Stimulated activated naive B cell treated with anti-CD40 and anti-IgM and Interleukin-4, amounts not matched to agents 10 μg/mL and 1 μg/mL and 100 μg/mL, for 72 hours (primary cell): Measurements from ENCODE around the gene INTS3.
"Not testable (repeated sequence)": the region's sequence is repeated elsewhere in the genome, so short reads cannot be mapped to it uniquely, and the experiment has no call there.

Experiments used
- ATAC-seq, 2 donors: fragments of 150-1000 bp; cut with Tn5 transposase; replicated peaks; 2 replicates each; pipeline ENCODE4 v1.10.0; 2021; ENCODE audit warnings: moderate library complexity in 1 of 2
- DNase-seq: peaks from one replicate; pipeline ENCODE4 v3.0.0; 2021
- H3K27ac Mint-ChIP-seq: one replicate; pipeline ENCODE4 v1.8.0; 2022; ENCODE audit warnings: mild to moderate bottlenecking, mixed read lengths
- H3K27me3 Mint-ChIP-seq, 2 donors: one replicate each; pipeline ENCODE4 v1.8.0; 2022; ENCODE audit warnings: mixed read lengths in 2 of 2
- H3K36me3 Mint-ChIP-seq, 2 donors: one replicate each; pipeline ENCODE4 v1.8.0; 2022; ENCODE audit warnings: mixed read lengths in 2 of 2, mild to moderate bottlenecking in 1 of 2
- H3K4me1 Mint-ChIP-seq, 2 donors: one replicate each; pipeline ENCODE4 v1.8.0; 2022; ENCODE audit warnings: mixed read lengths in 2 of 2, mild to moderate bottlenecking in 1 of 2
- H3K4me3 Mint-ChIP-seq, 2 donors: one replicate each; pipeline ENCODE4 v1.8.0; 2022; ENCODE audit warnings: mild to moderate bottlenecking in 2 of 2, mixed read lengths in 2 of 2, moderate library complexity in 1 of 2
- H3K9me3 Mint-ChIP-seq, 2 donors: one replicate each; pipeline ENCODE4 v1.8.0; 2022; ENCODE audit warnings: mixed read lengths in 2 of 2, mild to moderate bottlenecking in 1 of 2

The INTS3 gene

GRCh38 chr1:153754266-153754665 lies 26.4 kb downstream of the INTS3 start:
- Mint-ChIP-seq H3K9me3 (no peaks in the 10 kb centered on the region), H3K4me1 (peaks cover 13 to 17% of the 10 kb centered on the region in 2 donors), H3K27ac (no peak overlapping the region), H3K4me3 (no peak overlapping the region), H3K36me3 (peaks cover 56 to 65% of the 10 kb centered on the region in 2 donors), H3K27me3 (no peaks in the 10 kb centered on the region)
- ATAC-seq (no peak), DNase-seq (no peak)

- Mint-ChIP-seq H3K27me3 (no peaks in the 10 kb centered on the region), H3K4me3 (no peak overlapping the region), H3K27ac (peak overlapping the region; percentile 25), H3K9me3 (no peaks in the 10 kb centered on the region), H3K36me3 (peaks cover 46 to 68% of the 10 kb centered on the region in 2 donors), H3K4me1 (peaks cover 2 to 5% of the 10 kb centered on the region in 2 donors)
- ATAC-seq (no peak), DNase-seq (no peak)
These were observed 32.6 kb downstream of the INTS3 start for GRCh38 chr1:153760440-153760839.

- H3K4me3 Mint-ChIP-seq, result no peak overlapping the region
- DNase-seq, result no peak
- H3K27ac Mint-ChIP-seq, result no peak overlapping the region
- peaks cover 7 to 15% of the 10 kb centered on the region in 2 donors for H3K4me1 Mint-ChIP-seq
- ATAC-seq, result no peak
- peaks cover 49 to 73% of the 10 kb centered on the region in 2 donors for H3K36me3 Mint-ChIP-seq
- no peaks in the 10 kb centered on the region for H3K9me3 Mint-ChIP-seq
- no peaks in the 10 kb centered on the region for H3K27me3 Mint-ChIP-seq
These were observed 35.7 kb downstream of the INTS3 start for GRCh38 chr1:153763365-153764225.

- no peak overlapping the region for H3K27ac Mint-ChIP-seq
- peaks cover 53 to 80% of the 10 kb centered on the region in 2 donors for H3K36me3 Mint-ChIP-seq
- no peak overlapping the region for H3K4me3 Mint-ChIP-seq
- no peaks in the 10 kb centered on the region for H3K27me3 Mint-ChIP-seq
- DNase-seq, result no peak
- peaks cover 11 to 22% of the 10 kb centered on the region in 2 donors for H3K4me1 Mint-ChIP-seq
- no peak for ATAC-seq
- H3K9me3 Mint-ChIP-seq, result no peaks in the 10 kb centered on the region
These were observed 36.5 kb downstream of the INTS3 start for GRCh38 chr1:153764310-153764709.

GRCh38 chr1:153766663-153767062 lies 38.8 kb downstream of the INTS3 start:
- peaks cover 26 to 42% of the 10 kb centered on the region in 2 donors for H3K4me1 Mint-ChIP-seq
- H3K4me3 Mint-ChIP-seq, H3K9me3 Mint-ChIP-seq, ATAC-seq, H3K27me3 Mint-ChIP-seq, H3K27ac Mint-ChIP-seq, DNase-seq: not testable (repeated sequence)
- H3K36me3 Mint-ChIP-seq, result peaks cover 54 to 78% of the 10 kb centered on the region in 2 donors

GRCh38 chr1:153767519-153767918 lies 39.7 kb downstream of the INTS3 start:
- ATAC-seq (no peak), DNase-seq (no peak)
- H3K9me3 Mint-ChIP-seq, result no peaks in the 10 kb centered on the region
- peak overlapping the region; percentile 42 for H3K27ac Mint-ChIP-seq
- no peak overlapping the region for H3K4me3 Mint-ChIP-seq
- H3K4me1 Mint-ChIP-seq, result peaks cover 27 to 44% of the 10 kb centered on the region in 2 donors
- H3K27me3 Mint-ChIP-seq, result no peaks in the 10 kb centered on the region
- peaks cover 56 to 80% of the 10 kb centered on the region in 2 donors for H3K36me3 Mint-ChIP-seq

GRCh38 chr1:153768316-153769181 lies 40.7 kb downstream of the INTS3 start:
- Mint-ChIP-seq H3K4me1 (peaks cover 36 to 54% of the 10 kb centered on the region in 2 donors), H3K27ac (no peak overlapping the region), H3K4me3 (no peak overlapping the region), H3K9me3 (no peaks in the 10 kb centered on the region), H3K27me3 (no peaks in the 10 kb centered on the region), H3K36me3 (peaks cover 63 to 79% of the 10 kb centered on the region in 2 donors)
- DNase-seq (no peak), ATAC-seq (no peak)

GRCh38 chr1:153769221-153769620 lies 41.4 kb downstream of the INTS3 start:
- Mint-ChIP-seq H3K27me3 (no peaks in the 10 kb centered on the region), H3K4me1 (peaks cover 40 to 61% of the 10 kb centered on the region in 2 donors), H3K36me3 (peaks cover 67 to 79% of the 10 kb centered on the region in 2 donors), H3K4me3 (no peak overlapping the region), H3K9me3 (no peaks in the 10 kb centered on the region), H3K27ac (no peak overlapping the region)
- no peak for ATAC-seq
- DNase-seq, result no peak

GRCh38 chr1:153770797-153771196 lies 42.9 kb downstream of the INTS3 start:
- Mint-ChIP-seq H3K4me1 (peaks cover 46 to 70% of the 10 kb centered on the region in 2 donors), H3K27ac (no peak overlapping the region), H3K36me3 (peaks cover 66 to 77% of the 10 kb centered on the region in 2 donors), H3K9me3 (no peaks in the 10 kb centered on the region), H3K4me3 (no peak overlapping the region), H3K27me3 (no peaks in the 10 kb centered on the region)
- DNase-seq (no peak), ATAC-seq (no peak)

GRCh38 chr1:153771261-153771660 lies 43.4 kb downstream of the INTS3 start:
- ATAC-seq (no peak), DNase-seq (no peak)
- Mint-ChIP-seq H3K27me3 (no peaks in the 10 kb centered on the region), H3K36me3 (peaks cover 62 to 72% of the 10 kb centered on the region in 2 donors), H3K27ac (no peak overlapping the region), H3K4me1 (peaks cover 49 to 75% of the 10 kb centered on the region in 2 donors), H3K4me3 (no peak overlapping the region), H3K9me3 (no peaks in the 10 kb centered on the region)

GRCh38 chr1:153771841-153772593 lies 44.2 kb downstream of the INTS3 start:
- no peak for DNase-seq
- H3K9me3 Mint-ChIP-seq, result no peaks in the 10 kb centered on the region
- H3K27ac Mint-ChIP-seq, result no peak overlapping the region
- peaks cover 54 to 83% of the 10 kb centered on the region in 2 donors for H3K4me1 Mint-ChIP-seq
- peaks cover 61 to 73% of the 10 kb centered on the region in 2 donors for H3K36me3 Mint-ChIP-seq
- H3K27me3 Mint-ChIP-seq, result no peaks in the 10 kb centered on the region
- no peak for ATAC-seq
- no peak overlapping the region for H3K4me3 Mint-ChIP-seq

- peaks cover 54 to 87% of the 10 kb centered on the region in 2 donors for H3K4me1 Mint-ChIP-seq
- no peaks in the 10 kb centered on the region for H3K9me3 Mint-ChIP-seq
- ATAC-seq (no peak), DNase-seq (no peak)
- peak overlapping the region; percentile 6 to 14 for H3K4me3 Mint-ChIP-seq
- peaks cover 57 to 70% of the 10 kb centered on the region in 2 donors for H3K36me3 Mint-ChIP-seq
- no peaks in the 10 kb centered on the region for H3K27me3 Mint-ChIP-seq
- peak overlapping the region; percentile 42 for H3K27ac Mint-ChIP-seq
These were observed 45.5 kb downstream of the INTS3 start for GRCh38 chr1:153773096-153773921.

- Mint-ChIP-seq H3K4me3 (no peak overlapping the region), H3K4me1 (peaks cover 49 to 79% of the 10 kb centered on the region in 2 donors), H3K27me3 (no peaks in the 10 kb centered on the region), H3K27ac (peak overlapping the region; percentile 14), H3K36me3 (peaks cover 49 to 66% of the 10 kb centered on the region in 2 donors), H3K9me3 (no peaks in the 10 kb centered on the region)
- DNase-seq, result no peak
- no peak for ATAC-seq
These were observed 46.3 kb downstream of the INTS3 start for GRCh38 chr1:153774026-153774595.
